CD4-positive, alpha-beta T cell treated with Interleukin-10 for 1 hour (primary cell): ENCODE results near the gene SLC10A3.

Experiments used
- DNase-seq: peaks from one replicate; pipeline ENCODE4 v3.0.0-alpha.2; 2020

The SLC10A3 gene

GRCh38 chrX:154490414-154491083, at the start of gene SLC10A3:
SLC10A3 (minus strand) TSS chrX:154490629; CDS start chrX:154488940, 1,689 bp downstream.
- peak; percentile 94 for DNase-seq

GRCh38 chrX:154539077-154539476, 48.6 kb upstream of the SLC10A3 start:
- DNase-seq, result no peak

- DNase-seq, result no peak
These were observed 45.5 kb upstream of the SLC10A3 start for GRCh38 chrX:154535892-154536291.

- peak; percentile 89 for DNase-seq
These were observed 44.3 kb upstream of the SLC10A3 start for GRCh38 chrX:154534526-154535322.

- no peak for DNase-seq
These were observed 42.3 kb upstream of the SLC10A3 start for GRCh38 chrX:154532690-154533089.

GRCh38 chrX:154531626-154532025, 41.2 kb upstream of the SLC10A3 start:
- no peak for DNase-seq

- no peak for DNase-seq
These were observed 39.9 kb upstream of the SLC10A3 start for GRCh38 chrX:154530286-154530685.

- DNase-seq, result no peak
These were observed 38.8 kb upstream of the SLC10A3 start for GRCh38 chrX:154529206-154529612.

GRCh38 chrX:154526901-154527675, 36.7 kb upstream of the SLC10A3 start:
- peak; percentile 65 for DNase-seq

GRCh38 chrX:154525606-154526490, 35.4 kb upstream of the SLC10A3 start:
- no peak for DNase-seq

- DNase-seq, result no peak
These were observed 29.0 kb upstream of the SLC10A3 start for GRCh38 chrX:154519389-154519788.

- no peak for DNase-seq
These were observed 26.8 kb upstream of the SLC10A3 start for GRCh38 chrX:154517101-154517781.

- peak; percentile 36 for DNase-seq
These were observed 26.2 kb upstream of the SLC10A3 start for GRCh38 chrX:154516656-154517100.

GRCh38 chrX:154515966-154516655, 25.7 kb upstream of the SLC10A3 start, which contains the start of gene FAM3A:
FAM3A (minus strand) TSS chrX:154516232; CDS start chrX:154515772, 460 bp downstream.
- DNase-seq, result peak; percentile 94

- DNase-seq, result peak; percentile 44
These were observed 24.9 kb upstream of the SLC10A3 start for GRCh38 chrX:154515090-154515965.

- no peak for DNase-seq
These were observed 23.3 kb upstream of the SLC10A3 start for GRCh38 chrX:154513716-154514115.

GRCh38 chrX:154512879-154513553, 22.6 kb upstream of the SLC10A3 start:
- no peak for DNase-seq

GRCh38 chrX:154511761-154512160, 21.3 kb upstream of the SLC10A3 start:
- no peak for DNase-seq

GRCh38 chrX:154509455-154509854, 19.0 kb upstream of the SLC10A3 start:
- DNase-seq, result no peak
